MM.1S (cell line): ENCODE data around the gene FRMD1.

ENCODE experiments used
- DNase-seq: peaks from one replicate; pipeline ENCODE4 v3.0.0-alpha.2; 2015
- H2AFZ ChIP-seq: fragments of 300-600 bp; sonication (generic); 2 replicates; pipeline ENCODE4 v1.6.0; 2016; ENCODE audit warnings: antibody characterized with exemption, low read length
- H3F3A ChIP-seq: fragments of 300-600 bp; sonication (generic); 2 replicates; pipeline ENCODE4 v1.6.1; 2016; ENCODE audit warnings: mild to moderate bottlenecking, antibody characterized with exemption, low read length, moderate library complexity, mixed read lengths; ENCODE audit not compliant: insufficient read depth
- H3K27ac ChIP-seq: fragments of 300-600 bp; sonication (generic); 2 replicates; pipeline ENCODE4 v1.5.1; 2016; ENCODE audit warnings: mild to moderate bottlenecking, low read length
- H3K27me3 ChIP-seq: fragments of 300-600 bp; sonication (generic); replicated peaks from 2 replicates; pipeline ENCODE4 v1.6.0; 2016; ENCODE audit warnings: low read length; ENCODE audit not compliant: insufficient read depth
- H3K36me3 ChIP-seq: fragments of 300-600 bp; sonication (generic); replicated peaks from 2 replicates; pipeline ENCODE4 v1.6.1; 2016; ENCODE audit warnings: mild to moderate bottlenecking, low read length, mixed read lengths; ENCODE audit not compliant: insufficient read depth
- H3K4me1 ChIP-seq: fragments of 300-600 bp; sonication (generic); 2 replicates; pipeline ENCODE4 v1.6.1; 2016; ENCODE audit warnings: low read length, mixed read lengths
- H3K4me2 ChIP-seq: fragments of 300-600 bp; sonication (generic); 2 replicates; pipeline ENCODE4 v1.6.0; 2016; ENCODE audit warnings: low read depth, low read length
- H3K4me3 ChIP-seq: fragments of 300-600 bp; sonication (generic); 2 replicates; pipeline ENCODE4 v1.5.1; 2016; ENCODE audit warnings: low read length, mixed read lengths
- H3K79me2 ChIP-seq: fragments of 300-600 bp; sonication (generic); 2 replicates; pipeline ENCODE4 v1.6.1; 2016; ENCODE audit warnings: mixed run types, low read length, mixed read lengths
- H3K9ac ChIP-seq: fragments of 300-600 bp; sonication (generic); 2 replicates; pipeline ENCODE4 v1.6.1; 2016; ENCODE audit warnings: low read length, mixed read lengths
- H3K9me2 ChIP-seq: fragments of 300-600 bp; sonication (generic); replicated peaks from 2 replicates; pipeline ENCODE4 v1.6.1; 2016; ENCODE audit warnings: mild to moderate bottlenecking, low read length, mixed read lengths; ENCODE audit not compliant: insufficient read depth
- H3K9me3 ChIP-seq: fragments of 300-600 bp; sonication (generic); replicated peaks from 2 replicates; pipeline ENCODE4 v1.6.1; 2016; ENCODE audit warnings: mild to moderate bottlenecking, low read length, mixed read lengths; ENCODE audit not compliant: insufficient read depth
- H4K20me1 ChIP-seq: fragments of 300-600 bp; sonication (generic); 2 replicates; pipeline ENCODE4 v1.6.1; 2016; ENCODE audit warnings: mild to moderate bottlenecking, low read length, moderate library complexity, mixed read lengths; ENCODE audit not compliant: insufficient read depth
- CTCF ChIP-seq: fragments of 300-600 bp; sonication (generic); IDR thresholded peaks from 2 replicates; pipeline ENCODE4 v1.5.1; 2016; ENCODE audit warnings: antibody characterized with exemption, low read length, mixed read lengths
- EZH2 ChIP-seq: fragments of 300-600 bp; sonication (generic); optimal IDR thresholded peaks from 2 replicates; pipeline ENCODE3; 2017; ENCODE audit warnings: low read depth, mild to moderate bottlenecking, antibody characterized with exemption, low read length, mixed read lengths
- EZH2phosphoT487 ChIP-seq: fragments of 300-600 bp; sonication (generic); IDR thresholded peaks from 2 replicates; pipeline ENCODE4 v1.6.1; 2018; ENCODE audit warnings: antibody characterized with exemption, low read length

The FRMD1 gene

GRCh38 chr6:168102315-168102985, 23.4 kb upstream of the FRMD1 start:
- Histone ChIP-seq H3K79me2 (no peaks in the 10 kb centered on the region), H3K27ac (no peak overlapping the region), H3K4me2 (no peak overlapping the region), H3K9me3 (no peaks in the 10 kb centered on the region), H4K20me1 (no peaks in the 10 kb centered on the region), H3K4me3 (no peak overlapping the region), H3K27me3 (0 out of 2 replicates have a peak, but pooled peaks cover 3% of the 10 kb centered on the region), H3K9ac (no peak overlapping the region), H2AFZ (no peak overlapping the region), H3K4me1 (no peaks in the 10 kb centered on the region), H3K36me3 (no peaks in the 10 kb centered on the region), H3K9me2 (no peaks in the 10 kb centered on the region), H3F3A (no peaks in the 10 kb centered on the region)
- TF ChIP-seq EZH2 (no peak), EZH2phosphoT487 (no peak), CTCF (no peak)
- no peak for DNase-seq

GRCh38 chr6:168101590-168102314, 22.7 kb upstream of the FRMD1 start:
- no peak for DNase-seq
- Histone ChIP-seq H3K4me2 (no peak overlapping the region), H3K9me2 (no peaks in the 10 kb centered on the region), H3K4me1 (no peaks in the 10 kb centered on the region), H3K79me2 (no peaks in the 10 kb centered on the region), H3K9me3 (no peaks in the 10 kb centered on the region), H3K9ac (no peak overlapping the region), H3K27ac (no peak overlapping the region), H3K27me3 (0 out of 2 replicates have a peak, but pooled peaks cover 3% of the 10 kb centered on the region), H3F3A (no peaks in the 10 kb centered on the region), H4K20me1 (no peaks in the 10 kb centered on the region), H3K4me3 (no peak overlapping the region), H3K36me3 (no peaks in the 10 kb centered on the region), H2AFZ (no peak overlapping the region)
- TF ChIP-seq CTCF (no peak), EZH2 (no peak), EZH2phosphoT487 (no peak)

- H3F3A ChIP-seq: no peaks in the 10 kb centered on the region
- no peaks in the 10 kb centered on the region for H3K9me2 ChIP-seq
- no peak overlapping the region for H3K4me2 ChIP-seq
- DNase-seq: no peak
- no peaks in the 10 kb centered on the region for H3K79me2 ChIP-seq
- H3K9me3 ChIP-seq: no peaks in the 10 kb centered on the region
- 0 out of 2 replicates have a peak, but pooled peaks cover 3% of the 10 kb centered on the region for H3K27me3 ChIP-seq
- no peaks in the 10 kb centered on the region for H4K20me1 ChIP-seq
- TF ChIP-seq EZH2phosphoT487 (no peak), EZH2 (no peak), CTCF (no peak)
- H3K4me3 ChIP-seq: no peak overlapping the region
- H3K4me1 ChIP-seq: no peaks in the 10 kb centered on the region
- H3K9ac ChIP-seq: no peak overlapping the region
- H3K36me3 ChIP-seq: no peaks in the 10 kb centered on the region
- no peak overlapping the region for H2AFZ ChIP-seq
- H3K27ac ChIP-seq: no peak overlapping the region
Measured at GRCh38 chr6:168100803-168101589, 22.0 kb upstream of the FRMD1 start.
